ENCODE measurements around the gene DQX1.
"Not testable (repeated sequence)": the region's sequence is repeated elsewhere in the genome, so short reads cannot be mapped to it uniquely, and the experiment has no call there.

Gene DQX1

GRCh38 chr2:74472086-74472944, 53.7 kb downstream of the DQX1 start, which contains the start of gene MRPL53:
TSS of gene MRPL53 (minus strand) at chr2:74472680. CDS start at chr2:74472660, 20 bp downstream.
- DNase-seq (ENCODE audit: insufficient read length, low spot score) (no peak), FAIRE-seq (no peak)
- TF ChIP-seq, protein P1, sequence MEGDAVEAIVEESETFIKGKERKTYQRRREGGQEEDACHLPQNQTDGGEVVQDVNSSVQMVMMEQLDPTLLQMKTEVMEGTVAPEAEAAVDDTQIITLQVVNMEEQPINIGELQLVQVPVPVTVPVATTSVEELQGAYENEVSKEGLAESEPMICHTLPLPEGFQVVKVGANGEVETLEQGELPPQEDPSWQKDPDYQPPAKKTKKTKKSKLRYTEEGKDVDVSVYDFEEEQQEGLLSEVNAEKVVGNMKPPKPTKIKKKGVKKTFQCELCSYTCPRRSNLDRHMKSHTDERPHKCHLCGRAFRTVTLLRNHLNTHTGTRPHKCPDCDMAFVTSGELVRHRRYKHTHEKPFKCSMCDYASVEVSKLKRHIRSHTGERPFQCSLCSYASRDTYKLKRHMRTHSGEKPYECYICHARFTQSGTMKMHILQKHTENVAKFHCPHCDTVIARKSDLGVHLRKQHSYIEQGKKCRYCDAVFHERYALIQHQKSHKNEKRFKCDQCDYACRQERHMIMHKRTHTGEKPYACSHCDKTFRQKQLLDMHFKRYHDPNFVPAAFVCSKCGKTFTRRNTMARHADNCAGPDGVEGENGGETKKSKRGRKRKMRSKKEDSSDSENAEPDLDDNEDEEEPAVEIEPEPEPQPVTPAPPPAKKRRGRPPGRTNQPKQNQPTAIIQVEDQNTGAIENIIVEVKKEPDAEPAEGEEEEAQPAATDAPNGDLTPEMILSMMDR (IDR thresholded peaks at IDR 0.05; ENCODE audit: insufficient read depth, missing control alignments) = no peak

- TF ChIP-seq, protein P1 (IDR thresholded peaks at IDR 0.05; ENCODE audit: insufficient read depth, missing control alignments) = no peak
- FAIRE-seq = no peak
- DNase-seq (ENCODE audit: insufficient read length, low spot score) = no peak
Measured at GRCh38 chr2:74471332-74472065, 54.5 kb downstream of the DQX1 start.

- not testable (repeated sequence) for FAIRE-seq; DNase-seq (ENCODE audit: insufficient read length, low spot score)
Measured at GRCh38 chr2:74470742-74471141, 55.3 kb downstream of the DQX1 start.
